Caki2 (cell line): Measurements from ENCODE around the gene SPOCK1. TPM values are rescaled to one million over a fixed set of nuclear protein-coding genes. Genes with fewer than 3 reads are reported as not detected.

ENCODE experiments used
- DNase-seq: peaks from one replicate; pipeline ENCODE4 v3.0.0-alpha.2; 2015; ENCODE audit warnings: low read depth
- in situ Hi-C: cut with HindIII; loops from 2 replicates; pipeline ENCODE4 v1.10.0; 2016; ENCODE audit warnings: low sequenced_read_pairs, low pct_unique_long_range_greater_than_20kb, mixed read lengths
- total RNA-seq: library from RNA; depleted of rRNA; stranded (reverse); fragments of >200 nt; shearing (Covaris generic); gene quantifications from 2 replicates; pipeline ENCODE4 v1.2.3, GENCODE V29; 2014; ENCODE audit warnings: low replicate concordance

Gene SPOCK1
- total RNA-seq, 1 experiment from 2014 or later, result 25.6 TPM

DNA sequence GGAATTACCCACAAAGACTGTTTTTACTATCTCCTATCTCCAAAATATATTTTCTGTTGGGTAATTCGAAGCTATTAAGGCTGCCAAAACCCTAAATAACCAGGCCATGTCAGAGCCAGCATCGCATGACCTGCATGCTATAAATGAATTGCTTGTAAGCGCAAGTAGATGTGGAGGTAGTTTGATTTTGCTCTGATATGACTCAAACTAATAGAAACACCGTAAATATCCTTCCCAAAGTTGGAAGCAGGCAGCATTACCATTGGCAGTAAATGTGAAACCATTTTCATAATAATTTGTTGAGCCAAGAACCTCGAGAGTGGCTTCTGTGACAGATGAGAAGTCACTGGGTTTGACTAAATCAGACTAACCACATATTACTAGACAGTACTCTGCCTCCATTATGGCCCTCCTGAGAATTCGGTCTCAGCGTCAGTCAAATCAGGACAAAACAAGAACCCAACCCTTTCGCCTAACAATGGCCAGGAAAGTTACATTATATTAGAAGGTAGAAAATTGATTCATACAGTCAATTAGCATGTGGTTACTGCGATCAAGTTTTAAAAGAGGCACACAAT is 289.8 kb downstream of the SPOCK1 start:
- in situ Hi-C loops, result no loop called here
- DNase-seq, result no peak

- no peak for DNase-seq
- in situ Hi-C loops, result no loop called here
Observed at GRCh38 chr5:137207023-137207760, 291.9 kb downstream of the SPOCK1 start.

GRCh38 chr5:137206030-137206715 is 293.0 kb downstream of the SPOCK1 start:
- in situ Hi-C loops, result no loop called here
- no peak for DNase-seq

DNA sequence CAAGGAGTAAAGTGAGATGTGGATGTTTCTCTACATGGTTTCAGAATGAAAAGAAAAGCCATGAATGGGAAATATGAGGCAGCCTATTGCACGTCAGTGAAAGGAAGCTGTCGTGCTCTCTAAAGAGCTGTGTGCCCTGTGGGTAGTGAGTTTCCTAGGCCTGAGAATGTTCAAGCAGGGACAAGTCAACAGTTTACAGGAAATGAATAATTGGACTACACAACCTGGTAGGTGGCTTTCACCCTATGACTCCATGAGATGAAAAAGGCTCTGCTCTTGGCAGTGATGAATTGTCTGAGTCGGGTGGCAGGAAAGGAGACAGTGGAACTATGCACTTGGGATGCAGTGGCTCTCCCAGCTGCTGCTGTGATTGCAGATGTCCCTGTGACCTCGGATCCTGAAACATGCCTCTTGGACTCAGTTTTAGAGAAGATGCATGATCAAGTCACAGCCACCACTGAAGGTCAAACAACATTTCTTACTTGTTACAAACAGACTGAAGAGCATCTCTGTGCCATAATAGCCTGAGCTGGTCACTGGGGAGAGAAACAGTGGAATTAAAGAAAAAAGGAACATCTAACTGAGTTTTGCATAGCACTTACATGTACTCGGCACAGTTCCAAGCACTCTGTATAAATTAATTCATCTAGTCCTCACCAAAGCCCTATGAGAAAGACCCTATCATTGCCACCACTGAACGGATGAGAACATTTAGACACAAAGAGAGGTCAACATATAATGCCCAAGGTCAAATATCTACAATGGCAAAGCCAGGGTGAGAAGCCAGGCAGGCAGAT is 293.7 kb downstream of the SPOCK1 start:
- in situ Hi-C loops, result no loop called here
- no peak for DNase-seq

GRCh38 chr5:137203011-137203632 is 296.0 kb downstream of the SPOCK1 start:
- no peak for DNase-seq
- in situ Hi-C loops, result no loop called here

GRCh38 chr5:137201876-137202275 is 297.2 kb downstream of the SPOCK1 start:
- DNase-seq, result no peak
- in situ Hi-C loops, result no loop called here

DNA sequence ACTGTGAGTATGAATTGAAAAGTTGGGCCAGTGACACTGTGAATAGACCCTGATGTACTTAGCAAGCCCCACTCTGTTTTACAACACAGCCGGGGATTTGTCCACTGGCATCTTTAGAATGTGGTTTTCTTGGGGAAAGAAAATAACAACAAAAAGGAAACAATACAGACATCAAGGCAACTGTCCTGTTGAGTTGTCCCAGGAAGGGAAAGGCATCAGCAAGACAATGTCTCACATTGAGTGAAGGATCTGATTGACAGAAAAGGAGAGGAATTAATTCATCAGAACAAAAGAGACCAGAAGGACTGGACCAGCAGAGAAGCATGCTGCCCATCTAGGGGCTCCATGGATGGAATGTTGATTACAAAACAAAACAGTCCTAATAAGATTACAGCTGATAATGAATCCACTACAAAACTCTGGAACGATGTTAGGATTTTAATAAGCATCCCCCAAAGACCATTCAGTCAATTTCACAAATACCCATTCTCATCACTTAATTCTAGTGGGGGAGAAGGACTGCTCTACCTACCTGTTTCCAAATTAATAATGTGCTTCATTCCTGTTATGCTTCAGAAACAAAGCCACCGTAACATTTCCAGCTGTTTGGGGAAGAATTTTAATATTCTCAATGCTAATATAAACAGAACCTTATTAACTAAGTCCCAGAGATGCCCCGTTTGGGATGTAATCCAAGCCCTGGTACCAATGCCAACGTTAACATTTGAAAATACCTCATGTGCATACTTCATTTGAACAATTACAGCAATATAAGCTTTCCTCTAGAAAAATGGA is 298.0 kb downstream of the SPOCK1 start:
- DNase-seq, result no peak
- in situ Hi-C loops, result no loop called here

DNA sequence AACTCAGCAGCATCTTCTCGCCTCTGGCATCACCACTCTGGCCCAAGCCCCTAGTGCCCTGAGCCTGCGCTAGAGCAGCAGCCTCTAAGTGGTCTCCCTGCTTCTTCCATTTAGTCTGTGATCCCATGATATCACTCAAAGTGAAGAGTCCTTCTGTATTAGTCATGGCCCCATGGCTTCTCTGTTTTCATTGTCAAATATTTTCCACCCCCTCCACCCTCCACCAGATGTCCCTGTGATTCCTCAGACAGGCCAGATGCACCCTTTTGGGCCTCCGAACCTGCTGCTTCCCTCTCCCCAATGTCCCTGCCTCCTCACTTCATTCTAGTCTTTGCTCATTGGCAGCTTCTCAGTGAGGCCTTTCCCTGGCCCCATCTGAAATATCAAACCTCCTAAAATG is 299.2 kb downstream of the SPOCK1 start:
- no peak for DNase-seq
- in situ Hi-C loops, result no loop called here

GRCh38 chr5:137199201-137199600 is 299.9 kb downstream of the SPOCK1 start:
- in situ Hi-C loops, result no loop called here
- no peak for DNase-seq

- no peak for DNase-seq
- in situ Hi-C loops, result no loop called here
Observed at GRCh38 chr5:137195483-137195882, 303.6 kb downstream of the SPOCK1 start.

GRCh38 chr5:137194300-137194699 is 304.8 kb downstream of the SPOCK1 start:
- DNase-seq, result no peak
- in situ Hi-C loops, result no loop called here

DNA sequence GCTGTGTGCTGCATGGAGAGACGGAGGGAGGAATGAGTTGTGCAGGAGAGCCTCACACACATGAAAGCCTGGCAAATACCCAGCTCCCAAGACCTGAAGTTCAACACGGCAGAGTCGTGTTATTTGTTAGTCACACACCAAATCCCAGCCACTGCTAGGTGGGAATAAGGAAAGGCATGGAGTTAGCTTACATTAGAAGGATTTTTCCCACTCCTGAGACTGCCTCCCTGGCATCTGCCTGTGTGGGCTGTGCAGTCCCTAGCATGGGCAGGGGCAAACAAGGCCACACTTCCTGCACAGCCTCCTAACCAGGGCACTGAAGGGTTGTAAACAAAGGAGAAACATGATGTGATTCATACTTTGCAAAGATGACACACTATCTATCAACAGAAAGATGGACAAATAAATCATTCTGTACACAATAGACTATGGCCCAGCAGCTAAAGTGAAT is 306.8 kb downstream of the SPOCK1 start:
- in situ Hi-C loops, result no loop called here
- no peak for DNase-seq

DNA sequence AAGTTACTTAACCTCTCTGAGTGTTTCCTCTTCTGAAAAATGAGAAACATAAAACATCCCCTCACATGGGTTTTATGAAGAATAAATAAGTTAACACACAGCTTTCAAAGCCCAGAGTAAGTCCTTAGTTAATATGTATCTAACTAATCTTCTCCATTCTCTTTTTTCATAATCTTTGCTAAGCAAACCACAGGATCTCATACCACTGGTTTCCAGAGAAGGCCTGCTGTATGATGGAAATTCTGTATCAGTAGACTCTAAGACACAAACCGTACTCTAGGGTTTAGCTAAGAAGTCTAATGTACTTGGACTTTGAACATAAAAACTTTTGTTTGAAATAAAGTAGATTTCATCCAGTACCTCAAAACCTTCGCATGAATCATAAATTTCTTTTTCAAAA is 307.9 kb downstream of the SPOCK1 start:
- in situ Hi-C loops, result no loop called here
- no peak for DNase-seq

DNA sequence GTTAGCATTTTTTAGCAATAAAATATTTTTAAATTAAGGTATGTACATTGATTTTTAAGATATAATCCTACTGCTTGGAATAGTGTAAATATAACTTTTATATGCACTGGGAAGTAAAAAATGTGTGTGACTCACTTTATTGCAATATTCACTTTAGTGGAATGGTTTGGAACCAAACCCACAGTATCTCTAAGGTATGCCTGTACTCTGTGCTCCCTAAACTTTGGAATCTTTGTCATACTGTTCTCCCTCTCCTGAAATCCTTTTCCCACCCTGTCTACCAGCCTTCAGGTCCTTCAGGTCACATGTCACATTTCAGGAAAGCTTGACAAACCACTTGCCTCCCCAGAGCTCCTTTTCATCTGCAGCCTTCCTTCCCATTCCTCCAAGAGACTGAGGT is 308.7 kb downstream of the SPOCK1 start:
- in situ Hi-C loops, result no loop called here
- DNase-seq, result no peak

GRCh38 chr5:137190031-137190430 is 309.1 kb downstream of the SPOCK1 start:
- DNase-seq, result no peak

DNA sequence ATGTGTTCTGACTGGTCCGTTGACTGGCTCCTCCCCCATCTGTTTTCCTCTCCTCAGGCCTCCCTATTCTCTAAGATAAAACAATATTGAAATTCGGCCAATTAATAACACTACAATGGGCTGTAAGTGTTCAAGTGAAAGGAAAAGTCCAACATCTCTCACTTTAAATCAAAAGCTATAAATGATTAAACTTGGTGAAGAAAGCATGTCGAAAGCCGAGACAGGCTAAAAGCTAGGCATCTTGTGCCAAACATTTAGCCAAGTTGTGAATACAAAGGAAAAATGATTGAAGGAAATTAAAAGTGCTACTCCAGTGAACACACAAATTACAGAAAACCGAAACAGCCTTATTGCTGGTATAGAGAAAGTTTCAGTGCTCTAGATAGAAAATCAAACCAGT is 310.6 kb downstream of the SPOCK1 start:
- no peak for DNase-seq
- in situ Hi-C loops, result no loop called here

More at GRCh38 chr5:137190031-137190430, 309.1 kb downstream of the SPOCK1 start:
- in situ Hi-C loops, result no loop called here

GRCh38 chr5:137186759-137187461 is 312.2 kb downstream of the SPOCK1 start:
- DNase-seq, result no peak
- in situ Hi-C loops, result no loop called here
